Activated gamma-delta T cell (primary cell): Measurements from ENCODE around the gene HSD11B2.
A peak's percentile ranks its signal among the peaks of the same experiment; 100 is the strongest.

Source experiments
- DNase-seq: peaks from one replicate; lab custom pipeline; 2025; lab: John Stamatoyannopoulos, UW
- total RNA-seq, 2 donors: gene quantifications; one replicate each; lab custom pipeline; 2026; lab: John Stamatoyannopoulos, UW

HSD11B2 gene
- total RNA-seq: 0 to 0.13 reads per million in 2 donors

- peak; percentile 24 for DNase-seq
Observed at GRCh38 chr16:67430977-67431774, at the start of gene HSD11B2. Gene HSD11B2, plus strand, starts transcription at chr16:67431121. Its CDS starts 128 bp downstream, at chr16:67431249.

DNA sequence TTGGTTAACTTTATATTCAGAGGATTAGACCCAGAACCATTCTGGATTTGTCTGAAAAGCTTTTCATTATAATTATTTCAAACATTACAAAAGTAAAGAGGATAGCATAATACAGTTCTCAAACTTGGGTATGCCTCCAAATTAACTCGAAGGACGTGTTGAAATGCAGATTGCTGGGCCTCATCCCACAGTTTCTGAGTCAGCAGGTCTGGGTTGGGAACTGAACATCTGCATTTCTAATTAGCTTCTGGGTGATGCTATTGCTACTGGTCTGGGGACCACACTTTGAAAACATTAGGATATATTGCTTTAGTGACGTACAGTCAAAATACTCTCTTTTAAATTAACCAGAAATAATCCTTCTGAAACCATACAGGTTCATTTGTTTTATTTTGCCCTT lies 47.6 kb upstream of the HSD11B2 start:
- DNase-seq: no peak

GRCh38 chr16:67384778-67385510 lies 46.0 kb upstream of the HSD11B2 start:
- no peak for DNase-seq

DNA sequence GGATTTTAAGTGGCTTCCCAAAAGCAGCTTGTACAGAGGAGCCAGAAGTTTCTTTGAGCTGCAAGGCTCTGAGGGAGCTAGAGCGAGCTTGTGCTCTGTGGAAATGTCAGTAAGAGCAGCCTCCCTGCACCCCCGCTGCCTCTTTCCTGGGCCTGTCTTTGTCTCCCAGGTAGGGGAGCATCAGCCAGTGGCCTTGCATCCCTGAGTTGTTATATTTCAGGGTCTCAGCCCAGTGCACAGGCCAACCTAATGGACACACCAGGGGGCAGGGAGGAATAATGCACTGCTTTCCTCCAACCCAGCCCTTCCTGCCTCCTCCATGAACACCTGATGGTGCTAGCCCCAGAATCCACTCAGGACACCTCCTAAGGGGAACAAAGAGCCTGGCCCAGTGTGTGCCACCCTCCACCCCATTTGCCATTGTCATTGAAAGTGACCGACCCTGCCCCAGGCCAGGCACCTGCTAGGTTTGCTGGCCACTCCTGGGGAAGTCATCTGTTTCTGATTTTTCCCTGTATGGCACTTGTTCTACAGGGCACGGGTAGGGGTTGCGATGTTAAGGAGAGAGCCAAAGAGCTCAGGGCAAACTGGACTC lies 44.0 kb upstream of the HSD11B2 start:
- DNase-seq: no peak

- no peak for DNase-seq
Observed at GRCh38 chr16:67387479-67388079, 43.3 kb upstream of the HSD11B2 start.

DNA sequence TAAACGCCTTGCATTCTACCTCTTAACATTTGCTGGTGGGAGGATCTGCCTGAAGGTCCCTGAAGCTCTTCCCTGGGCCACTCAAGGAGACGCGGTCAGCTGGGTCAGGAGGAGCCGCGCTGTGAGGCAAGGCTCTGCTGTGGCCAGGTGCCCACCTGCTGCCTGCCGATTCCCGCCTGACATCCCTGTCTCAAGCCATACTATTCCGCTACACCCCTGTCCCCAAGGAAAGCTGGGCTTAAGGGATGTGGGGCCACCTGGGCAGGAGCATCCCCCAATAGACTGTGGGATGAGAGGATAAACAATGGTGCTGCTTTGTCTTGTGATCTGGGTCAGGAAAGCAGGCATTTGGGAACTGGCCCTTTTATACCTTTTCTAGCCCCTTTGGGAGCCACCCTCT lies 42.7 kb upstream of the HSD11B2 start:
- no peak for DNase-seq

GRCh38 chr16:67388591-67388990 lies 42.3 kb upstream of the HSD11B2 start:
- DNase-seq: no peak

DNA sequence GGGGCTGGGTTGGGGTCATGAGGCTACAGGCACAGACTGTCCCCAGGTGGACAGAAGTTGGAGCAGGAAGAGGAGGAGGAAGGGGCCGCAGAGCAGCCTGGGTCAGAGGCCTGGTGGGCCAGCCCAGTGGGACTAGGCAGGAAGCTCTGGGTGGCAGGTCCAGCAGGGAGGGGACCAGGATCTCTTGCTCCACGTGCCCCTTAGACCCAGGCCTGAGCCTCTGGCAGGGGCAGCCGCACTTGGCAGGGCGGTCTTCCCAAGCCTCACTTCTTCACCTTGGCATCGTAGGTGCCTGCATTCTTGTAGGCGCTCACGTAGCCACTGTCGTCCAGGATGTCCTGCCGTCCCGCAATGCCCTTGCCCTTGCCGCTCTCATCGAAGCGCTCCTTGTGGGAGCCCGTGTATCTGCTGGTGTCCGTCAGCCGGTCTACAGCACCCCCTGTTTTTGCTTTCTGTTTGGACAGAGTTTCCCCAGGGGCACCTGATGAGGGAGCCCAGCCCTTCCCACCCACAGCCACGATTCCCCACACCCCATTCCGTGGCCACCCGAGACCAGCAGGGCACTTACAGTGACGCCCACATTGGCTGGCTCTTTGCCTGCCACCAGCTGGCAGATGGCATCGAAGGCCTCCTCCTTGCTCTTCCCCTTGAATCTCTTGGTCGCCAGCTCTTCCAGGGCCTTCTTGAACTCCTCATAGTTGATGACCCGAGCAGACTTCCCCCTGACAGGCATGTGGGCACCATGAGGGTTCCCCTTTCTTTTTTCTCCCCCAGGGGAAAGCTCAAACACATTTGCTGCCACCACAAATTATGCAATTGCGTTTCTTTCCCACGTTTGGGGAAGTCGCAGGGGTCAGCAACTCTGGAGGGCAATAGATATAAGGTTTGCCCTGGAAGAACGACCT lies 40.8 kb upstream of the HSD11B2 start:
- DNase-seq: no peak

GRCh38 chr16:67390816-67391423 lies 40.0 kb upstream of the HSD11B2 start:
- DNase-seq: no peak

GRCh38 chr16:67391424-67392300 lies 39.3 kb upstream of the HSD11B2 start:
- no peak for DNase-seq

DNA sequence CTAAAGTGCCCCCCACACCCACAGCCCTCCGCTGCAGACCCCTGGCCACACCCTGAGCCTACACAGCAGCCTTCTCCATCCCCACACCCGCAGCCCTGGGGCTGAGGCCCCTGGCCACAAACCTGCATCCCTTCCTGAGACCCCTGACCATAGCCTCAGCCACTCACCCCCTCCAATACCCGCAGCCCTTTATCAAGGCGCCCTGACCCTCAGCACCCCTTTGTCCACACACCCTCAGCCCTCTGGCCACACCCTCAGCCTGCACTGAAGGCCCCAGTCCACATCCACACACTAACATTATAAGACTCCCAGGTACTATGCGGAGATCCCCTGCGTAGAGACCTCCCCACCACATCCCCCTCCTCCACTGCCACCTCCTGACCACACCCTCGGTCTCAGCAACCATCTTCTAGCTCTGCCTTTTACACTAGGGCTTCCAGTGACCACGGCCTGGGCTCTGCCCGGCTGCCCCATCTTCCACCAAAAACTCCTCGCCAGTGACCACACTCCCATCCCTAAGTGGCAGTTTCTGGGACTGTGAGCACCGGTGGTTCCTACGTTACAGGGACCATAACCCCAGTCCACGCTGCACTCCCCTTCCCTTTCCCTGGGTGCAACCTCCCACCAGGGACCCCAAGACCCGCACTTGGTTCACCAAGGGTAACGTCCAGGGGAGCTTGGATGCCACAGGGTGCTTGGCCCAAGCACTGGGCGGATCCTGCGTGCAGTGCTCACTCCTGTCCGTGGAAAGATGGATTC lies 38.4 kb upstream of the HSD11B2 start:
- no peak for DNase-seq

DNA sequence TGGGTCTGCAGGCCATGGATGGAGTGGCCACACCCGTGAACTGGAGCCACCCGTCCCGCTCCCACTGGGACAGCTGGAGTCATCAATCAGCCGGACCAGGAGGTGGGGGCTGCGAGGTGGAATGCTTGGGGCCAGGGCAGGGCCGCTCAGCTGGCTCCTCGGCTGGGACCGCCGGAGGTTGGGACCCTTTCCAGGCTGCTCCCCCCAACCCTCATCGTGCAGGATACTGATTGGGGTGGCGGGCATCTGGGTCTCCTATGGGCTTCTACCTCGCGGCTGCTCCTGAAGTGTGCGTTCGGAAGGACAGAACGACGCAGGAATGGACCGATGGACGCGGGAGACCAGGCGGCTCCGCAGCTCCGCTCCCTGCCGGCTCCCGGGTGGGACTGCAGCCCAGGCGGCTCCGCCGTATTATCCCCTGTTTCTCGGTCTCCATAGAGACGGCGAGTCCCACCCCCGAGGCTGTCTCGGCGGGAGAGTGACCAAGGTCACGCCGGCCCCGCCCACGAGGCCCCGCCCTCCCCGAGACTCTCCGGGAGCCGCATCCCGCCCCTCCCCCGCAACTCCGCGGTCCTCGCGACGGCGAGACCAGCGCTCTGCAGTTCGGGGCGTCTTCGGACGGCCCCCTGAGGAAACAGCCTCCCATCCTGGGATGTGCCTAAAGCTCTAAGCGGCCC lies 37.7 kb upstream of the HSD11B2 start, which contains the start of gene TPPP3:
Gene TPPP3, minus strand, starts transcription at position 388 of the 677 bp plus-strand sequence. CDS start 2,387 bp downstream, outside the sequence.
- DNase-seq: no peak

DNA sequence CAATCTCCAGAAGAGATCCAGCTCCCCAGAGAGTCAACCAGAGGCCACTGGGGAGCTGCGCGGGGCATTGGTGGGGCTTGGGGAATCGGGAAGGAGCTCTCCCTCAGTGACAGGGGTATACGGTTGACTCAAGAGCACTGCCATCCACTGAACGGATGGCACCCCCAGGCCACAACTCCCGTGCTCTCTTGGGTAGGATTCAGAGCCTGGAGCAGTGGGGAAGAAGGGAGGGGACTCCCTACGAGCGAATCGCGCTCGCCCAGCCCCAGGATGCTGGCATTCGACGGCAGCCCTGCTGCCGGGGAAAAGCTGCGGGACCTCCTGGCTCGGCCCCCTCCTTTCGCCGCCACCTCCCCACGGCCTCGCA lies 37.1 kb upstream of the HSD11B2 start:
- no peak for DNase-seq

DNA sequence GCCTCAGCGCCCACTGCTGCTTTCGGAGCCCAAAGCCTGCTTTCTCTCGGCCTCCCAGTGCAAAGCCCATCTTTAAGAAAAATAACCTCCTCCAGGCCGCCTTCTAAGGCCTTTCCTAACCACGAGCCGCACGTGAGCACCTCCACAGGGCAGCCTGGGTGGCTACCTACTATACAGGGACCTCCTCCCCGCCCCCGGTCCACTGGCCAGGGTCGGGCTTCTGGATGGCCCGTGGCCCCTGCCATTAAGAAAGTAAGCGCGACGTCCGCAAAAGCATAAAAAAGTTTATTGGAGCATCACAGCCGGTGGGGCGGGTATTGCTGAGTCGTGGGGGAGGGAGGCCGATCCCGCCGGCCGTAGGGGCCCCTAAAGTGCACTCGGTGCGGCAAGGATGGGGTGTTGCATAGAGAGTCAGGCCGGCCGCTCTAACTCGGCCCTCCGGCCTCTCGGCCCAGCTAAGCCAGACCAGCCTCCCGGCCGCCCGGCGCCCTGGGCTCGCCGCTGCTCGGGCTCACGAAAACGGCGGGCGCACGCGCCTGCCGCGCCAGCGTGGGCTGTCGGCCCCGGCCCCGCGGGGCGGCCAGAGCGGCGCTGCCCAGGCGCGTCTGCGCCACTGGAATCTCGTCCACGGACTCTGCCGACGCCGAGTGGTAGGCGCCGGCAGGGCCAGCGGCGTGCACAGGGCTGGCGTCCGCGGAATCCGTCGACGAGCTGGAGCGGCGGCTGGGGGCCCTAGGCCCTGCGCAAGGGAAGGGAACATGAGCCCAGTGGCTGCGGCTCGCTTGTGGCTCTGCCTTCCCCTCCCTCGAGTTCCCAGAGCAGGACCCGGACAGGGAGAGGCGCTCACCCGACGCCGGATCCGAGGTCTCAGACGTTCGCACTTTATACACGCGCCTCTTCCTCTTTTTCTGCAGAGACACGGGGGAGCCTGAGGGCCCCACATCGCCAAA lies 36.5 kb upstream of the HSD11B2 start:
- no peak for DNase-seq

DNA sequence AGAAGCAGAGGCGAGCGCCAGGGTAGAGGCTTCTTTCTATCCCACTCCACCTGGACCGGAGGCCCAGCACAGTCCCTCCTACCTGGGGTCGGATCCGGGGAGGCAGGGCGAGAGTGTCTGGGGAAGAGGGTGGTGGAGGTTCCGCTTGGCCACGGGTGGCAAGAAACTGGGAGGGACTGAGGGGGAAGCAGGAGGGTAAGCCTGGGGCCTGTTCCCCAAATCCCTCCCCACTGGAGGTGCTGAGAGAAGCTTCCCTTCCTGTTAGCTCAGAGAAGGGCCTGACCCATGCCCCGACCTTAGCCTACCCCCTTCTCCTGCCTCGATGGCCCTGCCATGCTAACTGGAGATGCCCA lies 35.8 kb upstream of the HSD11B2 start:
- DNase-seq: no peak

DNA sequence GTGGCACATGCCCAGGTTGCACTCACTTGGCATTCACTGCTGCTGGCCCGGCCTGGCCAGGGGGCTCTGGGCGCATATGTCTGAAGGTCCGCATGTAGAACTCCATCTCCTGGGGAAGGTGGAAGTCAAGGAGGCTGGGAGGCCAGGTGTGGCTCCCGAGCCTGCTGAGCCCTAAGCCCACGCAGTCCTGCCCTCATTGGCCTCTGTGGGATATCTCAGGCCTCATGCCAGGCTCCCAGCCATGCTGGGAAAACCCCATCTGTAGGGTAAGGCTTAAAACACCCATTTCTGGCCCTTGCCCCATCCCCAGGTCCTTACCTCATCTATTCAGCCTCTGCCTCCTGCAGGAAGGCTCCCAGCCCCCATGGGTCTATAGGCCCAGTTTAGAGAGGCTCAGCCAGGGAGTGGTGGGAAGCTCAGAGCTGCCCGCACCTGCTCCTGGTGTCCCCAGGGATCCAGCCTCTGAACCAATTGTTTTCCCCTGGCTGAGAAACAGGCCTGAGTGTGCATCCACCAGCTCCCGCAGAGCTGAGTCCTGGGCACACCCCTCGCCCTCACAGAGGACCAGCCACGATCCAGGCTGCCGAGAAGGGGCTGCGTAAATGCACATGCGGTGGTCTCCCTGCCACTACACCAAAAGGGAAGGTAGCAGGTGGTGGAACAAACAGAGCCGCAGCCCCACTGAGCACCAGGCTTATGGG lies 35.3 kb upstream of the HSD11B2 start:
- DNase-seq: no peak
